Stomach (tissue), 9 donors: ENCODE measurements around the gene EBI3. TPM values are rescaled to one million over a fixed set of nuclear protein-coding genes. Genes with fewer than 3 reads are reported as not detected.
"Not testable (repeated sequence)": the region's sequence is repeated elsewhere in the genome, so short reads cannot be mapped to it uniquely, and the experiment has no call there.

Source experiments
- DNase-seq, 2 donors: peaks; one replicate each; pipeline versions ENCODE4 v3.0.0 to v3.0.0-alpha.2; 2013 to 2019
- H3K27ac ChIP-seq, 5 donors: fragments of 200-600 bp in 4 of 5; sonication (generic) in 4 of 5; one replicate each; pipeline ENCODE4 v1.5.1; 2013 to 2019; ENCODE audit warnings: mild to moderate bottlenecking in 1 of 5, moderate library complexity in 1 of 5
- H3K27me3 ChIP-seq, 3 donors: fragments of 200-600 bp; sonication (generic); one replicate each; pipeline ENCODE4 v1.5.1; 2017 to 2019; ENCODE audit warnings: mixed run types in 1 of 3
- H3K36me3 ChIP-seq, 4 donors: fragments of 200-600 bp; sonication (generic); 1 replicate in 3 of 4; 2 replicates in 1 of 4; pipeline ENCODE4 v1.5.1; 2016 to 2019
- H3K4me1 ChIP-seq, 4 donors: fragments of 200-600 bp; sonication (generic); one replicate each; pipeline ENCODE4 v1.5.1; 2016 to 2019
- H3K4me3 ChIP-seq, 4 donors: fragments of 200-600 bp; sonication (generic) in 3 of 4; one replicate each; pipeline ENCODE4 v1.5.1; 2016 to 2019; ENCODE audit warnings: mild to moderate bottlenecking in 1 of 4
- H3K9me3 ChIP-seq, 4 donors: fragments of 200-600 bp; sonication (generic); one replicate each; pipeline ENCODE4 v1.5.1; 2016 to 2019
- EP300 ChIP-seq: sonication (generic); formaldehyde crosslinking; IDR thresholded peaks from one replicate; pipeline ENCODE4 v1.6.1; 2017; ENCODE audit warnings: antibody characterized with exemption
- POLR2A ChIP-seq, 4 donors: fragments of 450-650 bp; IDR thresholded peaks; one replicate each; pipeline ENCODE4 v1.6.1; 2016; ENCODE audit warnings: antibody characterized with exemption in 4 of 4, control low read depth in 2 of 4, mild to moderate bottlenecking in 1 of 4, moderate library complexity in 1 of 4
- POLR2AphosphoS5 ChIP-seq, 3 donors: sonication (generic); formaldehyde crosslinking; IDR thresholded peaks; one replicate each; pipeline ENCODE4 v1.6.1; 2016; ENCODE audit warnings: antibody characterized with exemption in 3 of 3
- WGBS, 5 donors: extraction: QIAGEN DNeasy Blood & Tissue Kit in 3 of 5; methylation state at CpG; one replicate each; pipeline versions ENCODE4 v1.1.5 to v1.1.7; 2013 to 2018; 5-methylcytosine and 5-hydroxymethylcytosine counted together
- intact Hi-C: fragments of 100-400 bp; cut with DNase I; formaldehyde crosslinking; loops from one replicate; pipeline ENCODE4 v1.15.1; 2023; ENCODE audit warnings: low total_unique reads
- polyA plus RNA-seq, 3 donors: library from polyadenylated mRNA; stranded (reverse); fragments of 200-250 nt; gene quantifications; one replicate each; pipeline ENCODE4 v1.2.3, GENCODE V29; 2013
- total RNA-seq, 5 donors: library from RNA; depleted of rRNA; stranded (reverse); fragments of >200 nt; gene quantifications; one replicate each; pipeline versions ENCODE4 v1.1.0 to v1.2.3, GENCODE V29; 2014 to 2016
- TF ChIP-seq, protein P1 (sequence below), 7 experiments: fragments of 450-650 bp in 4 of 7; fragments of 200-600 bp in 3 of 7; sonication (generic) in 3 of 7; IDR thresholded peaks; one replicate each; pipeline ENCODE4 v1.5.1; 2016 to 2019; ENCODE audit warnings: antibody characterized with exemption in 7 of 7, control low read depth in 2 of 7, mild to moderate bottlenecking in 1 of 7
- donor health status: healthy with polysubstance abuse.
- donor health status: Bipolar disorder and iron deficiency.
- donor health status: healthy.

Gene EBI3
- total and polyA plus RNA-seq, 8 donors: 0.55 to 2.7 (median 2.3) TPM; not detected in 4

DNA sequence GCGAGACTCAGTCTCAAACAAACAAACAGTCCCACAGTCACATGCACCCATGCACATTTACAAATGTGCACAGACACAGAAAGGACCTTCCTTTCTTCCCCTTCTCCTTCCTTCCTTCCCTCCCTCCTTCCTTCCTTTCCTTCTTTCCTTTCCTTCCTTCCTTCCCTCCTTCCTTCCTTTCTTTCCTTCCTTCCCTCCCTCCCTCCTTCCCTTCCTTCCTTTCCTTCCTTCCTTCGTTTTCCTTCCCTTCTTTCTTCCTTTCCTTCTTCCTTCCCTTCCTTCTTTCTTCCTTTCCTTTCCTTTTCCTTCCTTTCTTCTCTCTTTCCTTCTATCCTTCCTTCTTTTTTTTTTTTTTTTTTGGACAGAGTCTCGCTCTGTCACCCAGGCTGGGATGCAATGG, 16.2 kb upstream of the EBI3 start:
- Histone ChIP-seq H3K27ac (no peak overlapping the region), H3K36me3 (no peaks in the 10 kb centered on the region), H3K4me3 (no peak overlapping the region), H3K4me1 (no peaks in the 10 kb centered on the region), H3K27me3 (peaks cover 0 to 18% (median 0%) of the 10 kb centered on the region in 3 donors), H3K9me3 (no peaks in the 10 kb centered on the region)
- no peak for TF ChIP-seq POLR2A (IDR thresholded peaks at IDR 0.05)
- TF ChIP-seq POLR2AphosphoS5 (IDR thresholded peaks at IDR 0.05): no peak
- TF ChIP-seq, protein P1, sequence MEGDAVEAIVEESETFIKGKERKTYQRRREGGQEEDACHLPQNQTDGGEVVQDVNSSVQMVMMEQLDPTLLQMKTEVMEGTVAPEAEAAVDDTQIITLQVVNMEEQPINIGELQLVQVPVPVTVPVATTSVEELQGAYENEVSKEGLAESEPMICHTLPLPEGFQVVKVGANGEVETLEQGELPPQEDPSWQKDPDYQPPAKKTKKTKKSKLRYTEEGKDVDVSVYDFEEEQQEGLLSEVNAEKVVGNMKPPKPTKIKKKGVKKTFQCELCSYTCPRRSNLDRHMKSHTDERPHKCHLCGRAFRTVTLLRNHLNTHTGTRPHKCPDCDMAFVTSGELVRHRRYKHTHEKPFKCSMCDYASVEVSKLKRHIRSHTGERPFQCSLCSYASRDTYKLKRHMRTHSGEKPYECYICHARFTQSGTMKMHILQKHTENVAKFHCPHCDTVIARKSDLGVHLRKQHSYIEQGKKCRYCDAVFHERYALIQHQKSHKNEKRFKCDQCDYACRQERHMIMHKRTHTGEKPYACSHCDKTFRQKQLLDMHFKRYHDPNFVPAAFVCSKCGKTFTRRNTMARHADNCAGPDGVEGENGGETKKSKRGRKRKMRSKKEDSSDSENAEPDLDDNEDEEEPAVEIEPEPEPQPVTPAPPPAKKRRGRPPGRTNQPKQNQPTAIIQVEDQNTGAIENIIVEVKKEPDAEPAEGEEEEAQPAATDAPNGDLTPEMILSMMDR (IDR thresholded peaks at IDR 0.05): no peak
- DNase-seq: no peak
- WGBS, 5 donors: 68 to 75% (median 75%) methylated on average over 3 of the region's 3 CpGs
- intact Hi-C loops: no loop called here

DNA sequence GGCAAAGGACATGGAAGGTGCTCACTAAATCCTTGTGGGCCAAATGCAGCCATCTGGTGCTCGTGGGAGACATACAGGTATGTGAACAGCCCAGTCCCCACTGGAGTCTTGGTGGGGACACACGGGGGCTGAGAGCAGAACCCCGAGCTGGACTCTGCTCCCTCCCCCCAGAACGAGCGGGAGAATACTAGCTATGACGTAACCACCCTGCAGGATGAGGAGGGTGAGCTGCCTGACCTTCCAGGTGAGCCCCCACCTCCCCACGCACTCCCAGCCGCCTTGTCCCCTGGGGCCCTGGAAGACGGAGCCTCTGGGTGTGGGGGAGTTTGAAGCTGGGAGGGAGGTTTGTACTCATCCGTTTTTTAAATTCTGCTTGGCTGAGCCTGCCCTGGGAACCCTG, 13.5 kb upstream of the EBI3 start:
- no peak overlapping the region for H3K4me3 ChIP-seq
- no peak for DNase-seq
- H3K27me3 ChIP-seq: no peaks in the 10 kb centered on the region
- no peaks in the 10 kb centered on the region for H3K9me3 ChIP-seq
- WGBS, 5 donors: 67 to 81% (median 71%) methylated on average over 10 of the region's 10 CpGs
- TF ChIP-seq POLR2AphosphoS5 (IDR thresholded peaks at IDR 0.05): no peak
- no peak for TF ChIP-seq EP300
- TF ChIP-seq, protein P1 (IDR thresholded peaks at IDR 0.05): no peak
- no peak for TF ChIP-seq POLR2A (IDR thresholded peaks at IDR 0.05)
- no peaks in the 10 kb centered on the region for H3K4me1 ChIP-seq
- intact Hi-C loops: no loop called here
- no peaks in the 10 kb centered on the region for H3K36me3 ChIP-seq
- no peak overlapping the region for H3K27ac ChIP-seq

DNA sequence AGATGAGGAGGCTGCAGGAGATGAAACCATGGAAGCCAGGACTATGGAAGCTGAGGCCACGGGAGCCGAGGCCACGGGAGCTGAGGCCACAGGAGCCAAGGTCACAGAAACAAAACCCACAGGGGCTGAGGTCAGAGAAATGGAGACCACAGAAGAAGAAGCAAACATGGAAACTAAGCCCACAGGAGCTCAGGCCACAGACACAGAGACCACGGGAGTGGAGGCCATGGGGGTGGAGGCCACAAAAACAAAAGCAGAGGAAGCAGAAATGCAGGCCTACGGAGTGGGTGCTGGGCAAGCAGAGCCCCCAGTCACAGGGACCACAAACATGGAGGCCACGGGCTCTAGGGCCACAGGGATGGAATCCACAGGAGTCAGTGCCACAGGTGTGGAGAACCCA, 12.5 kb upstream of the EBI3 start:
- Histone ChIP-seq H3K36me3 (no peaks in the 10 kb centered on the region), H3K27ac (no peak overlapping the region), H3K9me3 (no peaks in the 10 kb centered on the region), H3K27me3 (no peaks in the 10 kb centered on the region), H3K4me3 (no peak overlapping the region), H3K4me1 (no peaks in the 10 kb centered on the region)
- TF ChIP-seq POLR2A (IDR thresholded peaks at IDR 0.05): no peak
- TF ChIP-seq, protein P1 (IDR thresholded peaks at IDR 0.05): no peak
- TF ChIP-seq POLR2AphosphoS5 (IDR thresholded peaks at IDR 0.05): no peak
- TF ChIP-seq EP300: no peak
- no peak for DNase-seq
- intact Hi-C loops: no loop called here
- WGBS, 5 donors: 78 to 88% (median 82%) methylated on average over 6 of the region's 6 CpGs

DNA sequence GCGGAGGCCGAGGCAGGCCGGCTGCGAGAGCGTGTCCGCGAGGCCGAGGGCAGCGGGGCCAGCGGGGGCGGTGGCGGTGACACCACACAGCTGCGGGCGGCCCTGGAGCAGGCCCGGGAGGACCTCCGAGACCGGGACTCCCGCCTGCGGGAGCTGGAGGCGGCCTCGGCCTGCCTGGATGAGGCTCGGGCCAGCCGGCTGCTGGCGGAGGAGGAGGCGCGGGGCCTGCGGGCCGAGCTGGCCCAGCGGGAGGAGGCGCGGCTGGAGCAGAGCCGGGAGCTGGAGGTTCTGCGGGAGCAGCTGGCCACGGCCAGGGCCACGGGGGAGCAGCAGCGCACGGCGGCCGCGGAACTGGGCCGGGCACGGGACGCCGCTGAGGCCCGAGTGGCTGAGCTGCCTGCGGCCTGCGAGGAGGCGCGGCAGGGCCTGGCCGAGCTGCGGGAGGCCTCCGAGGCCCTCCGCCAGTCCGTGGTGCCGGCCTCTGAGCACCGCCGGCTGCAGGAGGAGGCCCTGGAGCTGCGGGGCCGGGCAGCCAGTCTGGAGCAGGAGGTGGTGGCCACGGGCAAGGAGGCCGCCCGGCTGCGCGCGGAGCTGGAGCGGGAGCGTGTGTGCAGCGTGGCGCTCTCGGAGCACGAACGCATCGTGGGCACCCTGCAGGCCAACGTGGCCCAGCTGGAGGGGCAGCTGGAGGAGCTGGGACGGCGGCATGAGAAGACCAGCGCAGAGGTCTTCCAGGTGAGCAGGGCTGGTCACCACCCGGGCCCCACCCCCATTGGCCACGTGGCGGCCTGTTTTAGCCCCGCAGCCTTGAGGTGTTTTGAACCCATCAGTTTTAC, 11.7 kb upstream of the EBI3 start:
- H3K4me3 ChIP-seq: no peak overlapping the region
- TF ChIP-seq EP300: no peak
- no peak for DNase-seq
- H3K9me3 ChIP-seq: no peaks in the 10 kb centered on the region
- H3K27ac ChIP-seq: no peak overlapping the region
- H3K4me1 ChIP-seq: no peaks in the 10 kb centered on the region
- intact Hi-C loops: no loop called here
- 94 to 97% (median 96%) methylated on average over 23 to 81 of the region's 81 CpGs for WGBS, 5 donors
- no peaks in the 10 kb centered on the region for H3K27me3 ChIP-seq
- H3K36me3 ChIP-seq: no peaks in the 10 kb centered on the region

DNA sequence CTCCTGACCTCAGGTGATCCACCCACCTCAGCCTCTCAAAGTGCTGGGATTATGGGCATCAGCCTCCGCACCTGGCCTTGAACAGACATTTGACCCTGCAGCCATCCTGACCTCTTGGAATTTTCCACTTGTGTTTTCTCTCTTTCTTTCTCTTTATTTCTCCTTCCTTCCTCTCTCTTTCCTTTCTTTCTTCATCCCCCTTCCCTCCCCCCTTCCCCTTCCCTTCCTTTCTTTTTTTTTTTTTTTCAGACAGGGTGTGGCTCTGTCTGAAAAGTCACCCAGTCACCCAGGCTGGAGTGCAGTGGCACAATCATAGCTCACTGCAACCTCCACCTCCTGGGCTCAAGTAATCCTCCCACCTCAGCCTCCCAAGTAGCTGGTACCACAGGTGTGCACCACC, 10.8 kb upstream of the EBI3 start:
- H3K4me3 ChIP-seq, H3K9me3 ChIP-seq, H3K36me3 ChIP-seq, DNase-seq, H3K27me3 ChIP-seq, H3K27ac ChIP-seq, H3K4me1 ChIP-seq, intact Hi-C loops: not testable (repeated sequence)
- WGBS, 5 donors: 86 to 100% (median 98%) methylated on average over 1 of the region's 1 CpG
